SK-N-SH (cell line): ENCODE data around the gene TRNP1.

Source experiments
- CHD2 ChIP-seq: fragments of 150-350 bp; IDR thresholded peaks from 2 replicates; pipeline ENCODE4 v1.6.1; 2018; ENCODE audit warnings: low read length; ENCODE audit not compliant: partially characterized antibody
- CTCF ChIP-seq: fragments of 200-600 bp; sonication (generic); IDR thresholded peaks from 2 replicates; pipeline ENCODE4 v1.6.1; 2017; ENCODE audit warnings: antibody characterized with exemption, mild to moderate bottlenecking, moderate library complexity
- MAX ChIP-seq: IDR thresholded peaks from 2 replicates; pipeline ENCODE4 v1.4.0; 2012; ENCODE audit warnings: low read depth
- POLR2AphosphoS5 ChIP-seq: IDR thresholded peaks from 2 replicates; pipeline ENCODE4 v1.6.1; 2012; ENCODE audit warnings: low read depth, low read length
- RFX5 ChIP-seq: IDR thresholded peaks from 2 replicates; pipeline ENCODE4 v1.6.1; 2012; ENCODE audit warnings: mild to moderate bottlenecking, improper control_type of control experiment, low read length
- USF1 ChIP-seq: IDR thresholded peaks from 2 replicates; pipeline ENCODE4 v1.4.0; 2012; ENCODE audit warnings: low read depth, borderline replicate concordance

- no peak for TF ChIP-seq CTCF
- TF ChIP-seq RFX5: no peak
- TF ChIP-seq POLR2AphosphoS5: no peak
- no peak for TF ChIP-seq MAX
- no peak for TF ChIP-seq CHD2
- no peak for TF ChIP-seq USF1
Measured at GRCh38 chr1:27006683-27007082, 13.2 kb downstream of the TRNP1 start.
